ENCODE data around the gene DOCK1. TPM values are rescaled to one million over a fixed set of nuclear protein-coding genes. Genes with fewer than 3 reads are reported as not detected.

DOCK1 gene
- total RNA-seq, 1 donor from 2014 or later = 72.6 TPM

- no peak for TF ChIP-seq EZH2phosphoT487 (IDR thresholded peaks at IDR 0.05)
- no peak for TF ChIP-seq CTCF (IDR thresholded peaks at IDR 0.05)
- H4K20me1 ChIP-seq (ENCODE audit: low read depth) = no peaks in the 10 kb centered on the region
- Mint-ChIP-seq H3K4me3 (no peak overlapping the region), H3K4me1 (no peaks in the 10 kb centered on the region), H3K9me3 (no peaks in the 10 kb centered on the region), H3K27me3 (ENCODE audit: insufficient read depth, low read depth) (peaks cover 4% of the 10 kb centered on the region), H3K36me3 (peaks cover 21% of the 10 kb centered on the region), H3K27ac (no peak overlapping the region)
- H3K79me2 ChIP-seq (ENCODE audit: low read depth) = no peaks in the 10 kb centered on the region
- H3K4me2 ChIP-seq = no peak overlapping the region
- no peaks in the 10 kb centered on the region for H3K27me3 ChIP-seq
- no peaks in the 10 kb centered on the region for H3K4me1 ChIP-seq
- H2AFZ ChIP-seq (replicated peaks) = no peak overlapping the region
- no peak for DNase-seq (ENCODE audit: low spot score)
- H3F3A ChIP-seq (ENCODE audit: low read depth) = no peaks in the 10 kb centered on the region
- no peaks in the 10 kb centered on the region for H3K9me3 ChIP-seq (ENCODE audit: low read depth)
- H3K4me3 ChIP-seq = no peak overlapping the region
- H3K36me3 ChIP-seq = no peaks in the 10 kb centered on the region
- no peak overlapping the region for H3K9ac ChIP-seq
- no peak overlapping the region for H3K27ac ChIP-seq
Measured at GRCh38 chr10:127006453-127006852, 101.2 kb downstream of the DOCK1 start.

DNA sequence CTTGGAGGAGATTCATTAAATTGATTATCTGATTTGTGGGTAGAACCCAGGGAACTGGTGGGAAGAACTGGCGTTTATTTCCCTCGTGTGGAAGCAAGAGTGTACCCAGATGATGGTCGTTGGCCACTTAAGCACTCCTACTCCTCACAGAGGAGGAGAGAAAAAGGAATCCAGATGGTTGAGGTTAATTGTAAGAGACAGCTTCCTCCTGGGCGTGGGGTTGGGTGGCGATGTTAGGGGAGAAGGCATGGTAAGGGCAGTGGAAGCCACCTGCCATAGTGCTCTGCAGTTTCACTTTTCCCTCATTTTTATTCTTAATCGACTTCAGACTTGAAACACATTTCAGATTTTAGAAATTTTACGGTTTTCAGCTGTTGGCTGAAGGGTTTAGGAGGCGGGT, 104.1 kb downstream of the DOCK1 start:
- Histone ChIP-seq H3K27ac (no peak overlapping the region), H3K27me3 (no peaks in the 10 kb centered on the region), H2AFZ (replicated peaks) (no peak overlapping the region), H3F3A (ENCODE audit: low read depth) (peaks cover 9% of the 10 kb centered on the region), H4K20me1 (ENCODE audit: low read depth) (peaks cover 20% of the 10 kb centered on the region), H3K4me3 (no peak overlapping the region), H3K9ac (no peak overlapping the region), H3K79me2 (ENCODE audit: low read depth) (no peaks in the 10 kb centered on the region), H3K9me3 (ENCODE audit: low read depth) (no peaks in the 10 kb centered on the region), H3K4me1 (peaks cover 12% of the 10 kb centered on the region), H3K36me3 (no peaks in the 10 kb centered on the region), H3K4me2 (no peak overlapping the region)
- peaks cover 11% of the 10 kb centered on the region for H3K4me1 Mint-ChIP-seq
- H3K4me3 Mint-ChIP-seq = no peak overlapping the region
- H3K36me3 Mint-ChIP-seq = peaks cover 8% of the 10 kb centered on the region
- DNase-seq (ENCODE audit: low spot score) = no peak
- H3K27ac Mint-ChIP-seq = no peak overlapping the region
- no peak for TF ChIP-seq EZH2phosphoT487 (IDR thresholded peaks at IDR 0.05)
- TF ChIP-seq EZH2 (IDR thresholded peaks at IDR 0.05) = no peak
- TF ChIP-seq CTCF (IDR thresholded peaks at IDR 0.05) = no peak
- no peaks in the 10 kb centered on the region for H3K9me3 Mint-ChIP-seq
- peaks cover 4% of the 10 kb centered on the region for H3K27me3 Mint-ChIP-seq (ENCODE audit: insufficient read depth, low read depth)

DNA sequence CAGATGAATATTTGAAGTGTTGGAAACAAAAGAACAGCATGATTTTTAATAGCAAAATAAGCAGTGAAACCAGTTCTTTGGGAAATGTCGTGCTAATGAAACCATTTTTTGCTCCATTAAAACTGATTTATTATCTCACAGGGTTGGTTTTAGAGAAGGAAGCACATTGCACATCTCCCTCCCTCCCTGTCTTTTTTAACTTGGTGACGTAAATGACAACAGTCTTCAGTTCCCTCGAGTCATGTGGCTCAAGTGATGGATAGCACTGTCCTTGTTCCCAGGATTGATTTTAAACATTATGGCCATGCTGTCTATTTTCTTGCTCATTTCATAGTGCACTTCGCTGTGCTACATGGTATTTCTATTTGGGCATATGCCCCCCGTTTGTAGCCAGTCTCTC, 105.9 kb downstream of the DOCK1 start:
- Histone ChIP-seq H3K4me2 (no peak overlapping the region), H3K9me3 (ENCODE audit: low read depth) (no peaks in the 10 kb centered on the region), H3K79me2 (ENCODE audit: low read depth) (no peaks in the 10 kb centered on the region), H3K36me3 (no peaks in the 10 kb centered on the region), H4K20me1 (ENCODE audit: low read depth) (peaks cover 23% of the 10 kb centered on the region), H3K9ac (no peak overlapping the region), H3F3A (ENCODE audit: low read depth) (peaks cover 9% of the 10 kb centered on the region), H3K4me1 (peaks cover 12% of the 10 kb centered on the region), H2AFZ (replicated peaks) (no peak overlapping the region), H3K4me3 (no peak overlapping the region), H3K27ac (no peak overlapping the region), H3K27me3 (no peaks in the 10 kb centered on the region)
- no peak for DNase-seq (ENCODE audit: low spot score)
- no peaks in the 10 kb centered on the region for H3K9me3 Mint-ChIP-seq
- peaks cover 4% of the 10 kb centered on the region for H3K27me3 Mint-ChIP-seq (ENCODE audit: insufficient read depth, low read depth)
- peaks cover 6% of the 10 kb centered on the region for H3K36me3 Mint-ChIP-seq
- no peak overlapping the region for H3K4me3 Mint-ChIP-seq
- TF ChIP-seq EZH2 (IDR thresholded peaks at IDR 0.05) = no peak
- no peak for TF ChIP-seq EZH2phosphoT487 (IDR thresholded peaks at IDR 0.05)
- TF ChIP-seq CTCF (IDR thresholded peaks at IDR 0.05) = no peak
- peaks cover 11% of the 10 kb centered on the region for H3K4me1 Mint-ChIP-seq
- no peak overlapping the region for H3K27ac Mint-ChIP-seq
